ENCODE data around the gene AFF3.

AFF3 gene

GRCh38 chr2:99771681-99772333, 370.6 kb downstream of the AFF3 start:
- in situ Hi-C loops (cut with HindIII; ENCODE audit: low sequenced_read_pairs), result no loop called here
- no peak for DNase-seq (ENCODE audit: low read depth, low spot score)
- no peak overlapping the region for H3K4me3 ChIP-seq (ENCODE audit: low read depth, low read length)
- TF ChIP-seq CTCF (IDR thresholded peaks at IDR 0.05; ENCODE audit: low read depth, low read length), result no peak

GRCh38 chr2:99770876-99771275, 371.5 kb downstream of the AFF3 start:
- H3K4me3 ChIP-seq (ENCODE audit: low read depth, low read length), result no peak overlapping the region
- DNase-seq (ENCODE audit: low read depth, low spot score), result no peak
- in situ Hi-C loops (cut with HindIII; ENCODE audit: low sequenced_read_pairs), result no loop called here
- TF ChIP-seq CTCF (IDR thresholded peaks at IDR 0.05; ENCODE audit: low read depth, low read length), result no peak

- no peak for DNase-seq (ENCODE audit: low read depth, low spot score)
- H3K4me3 ChIP-seq (ENCODE audit: low read depth, low read length), result no peak overlapping the region
- in situ Hi-C loops (cut with HindIII; ENCODE audit: low sequenced_read_pairs), result no loop called here
- no peak for TF ChIP-seq CTCF (IDR thresholded peaks at IDR 0.05; ENCODE audit: low read depth, low read length)
Measured at GRCh38 chr2:99765731-99766318, 376.6 kb downstream of the AFF3 start.

DNA sequence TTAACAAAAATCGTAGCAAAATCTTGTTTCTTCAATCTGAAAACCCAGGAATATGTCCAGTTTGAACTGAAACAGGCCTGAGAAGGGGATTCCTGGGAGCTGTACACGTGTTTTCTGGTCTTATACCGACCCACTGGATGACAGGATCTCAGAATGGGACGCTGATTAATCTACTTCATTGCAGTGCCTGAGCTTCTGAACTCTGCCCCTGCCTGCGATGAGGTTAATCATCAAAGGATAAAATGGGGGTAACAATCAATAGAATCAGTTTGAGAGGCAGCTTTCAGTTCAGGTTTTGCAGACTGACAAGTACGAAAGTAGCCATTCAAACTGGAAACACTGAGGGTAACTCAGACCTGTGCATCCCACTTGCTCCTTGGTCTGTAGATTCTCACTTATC, 378.6 kb downstream of the AFF3 start:
- no peak for TF ChIP-seq CTCF (IDR thresholded peaks at IDR 0.05; ENCODE audit: low read depth, low read length)
- H3K4me3 ChIP-seq (ENCODE audit: low read depth, low read length), result no peak overlapping the region
- in situ Hi-C loops (cut with HindIII; ENCODE audit: low sequenced_read_pairs), result no loop called here
- DNase-seq (ENCODE audit: low read depth, low spot score), result no peak

- no peak for TF ChIP-seq CTCF (IDR thresholded peaks at IDR 0.05; ENCODE audit: low read depth, low read length)
- in situ Hi-C loops (cut with HindIII; ENCODE audit: low sequenced_read_pairs), result no loop called here
- no peak overlapping the region for H3K4me3 ChIP-seq (ENCODE audit: low read depth, low read length)
- DNase-seq (ENCODE audit: low read depth, low spot score), result no peak
Measured at GRCh38 chr2:99762714-99763113, 379.7 kb downstream of the AFF3 start.

GRCh38 chr2:99757611-99758114, 384.7 kb downstream of the AFF3 start:
- H3K4me3 ChIP-seq (ENCODE audit: low read depth, low read length), result no peak overlapping the region
- in situ Hi-C loops (cut with HindIII; ENCODE audit: low sequenced_read_pairs), result no loop called here
- no peak for DNase-seq (ENCODE audit: low read depth, low spot score)
- no peak for TF ChIP-seq CTCF (IDR thresholded peaks at IDR 0.05; ENCODE audit: low read depth, low read length)
